Adrenal gland (tissue), 12 donors: ENCODE data around the gene FOXP2. TPM values are rescaled to one million over a fixed set of nuclear protein-coding genes. Genes with fewer than 3 reads are reported as not detected.

Experiments
- DNase-seq, 7 donors: peaks; one replicate each; pipeline ENCODE4 v3.0.0-alpha.2; 2019 to 2020
- H3K27ac ChIP-seq, 5 donors: fragments of 200-600 bp; sonication (generic) in 4 of 5; 1 replicate in 3 of 5; 2 replicates in 2 of 5; pipeline versions ENCODE4 v1.5.1 to v1.8.0; 2016 to 2020; ENCODE audit warnings: mild to moderate bottlenecking in 1 of 5
- H3K27me3 ChIP-seq: fragments of 200-600 bp; 2 replicates; pipeline ENCODE4 v1.8.0; 2021
- H3K36me3 ChIP-seq, 2 donors: fragments of 200-600 bp; replicated peaks in 1 of 2; 1 replicate in 1 of 2; 2 replicates in 1 of 2; pipeline versions ENCODE4 v1.5.1 to v1.8.0; 2018 to 2022
- H3K4me1 ChIP-seq, 2 donors: fragments of 200-600 bp; replicated peaks in 1 of 2; 1 replicate in 1 of 2; 2 replicates in 1 of 2; pipeline versions ENCODE4 v1.5.1 to v1.8.0; 2018 to 2021
- H3K4me3 ChIP-seq, 4 donors: fragments of 200-600 bp; sonication (generic) in 3 of 4; one replicate each; pipeline ENCODE4 v1.5.1; 2016 to 2018
- H3K9me3 ChIP-seq, 3 donors: fragments of 200-600 bp; sonication (generic) in 1 of 3; replicated peaks in 1 of 3; 1 replicate in 2 of 3; 2 replicates in 1 of 3; pipeline versions ENCODE4 v1.5.1 to v1.8.0; 2016 to 2021
- POLR2A ChIP-seq, 2 donors: fragments of 450-650 bp; IDR thresholded peaks; one replicate each; pipeline ENCODE4 v1.6.1; 2017; ENCODE audit warnings: antibody characterized with exemption in 2 of 2, mild to moderate bottlenecking in 2 of 2, moderate library complexity in 1 of 2
- WGBS, 4 donors: extraction: QIAGEN DNeasy Blood & Tissue Kit in 2 of 4; methylation state at CpG; one replicate each; pipeline versions ENCODE4 v1.1.5 to v1.1.7; 2013 to 2017; 5-methylcytosine and 5-hydroxymethylcytosine counted together
- intact Hi-C, 2 donors: fragments of 100-400 bp; cut with DNase I; formaldehyde crosslinking; loops; one replicate each; pipeline versions ENCODE4 v1.14.1 to v1.15.0; 2022 to 2023
- polyA plus RNA-seq, 3 donors: library from polyadenylated mRNA; stranded (reverse); fragments of 200-250 nt in 2 of 3; fragments of 350-450 nt in 1 of 3; fragmentation: Illumina TruSeq in 1 of 3; extraction: RNeasy Lipid Tissue Mini Kit (QIAGEN cat#74804) in 1 of 3; gene quantifications; one replicate each; pipeline ENCODE4 v1.2.3, GENCODE V29; 2013 to 2014
- total RNA-seq, 9 donors: library from RNA; depleted of rRNA in 4 of 9; stranded (reverse); fragments of >200 nt in 4 of 9; fragments of 120-200 nt in 1 of 9; fragmentation: NEBNext Ultra II Directional in 1 of 9; extraction: Animal tissue kit (Norgen Biotek cat#: 25700) in 1 of 9; gene quantifications; one replicate each; pipeline versions ENCODE4 v1.1.0 to v1.2.4, GENCODE V29; 2013 to 2023
- TF ChIP-seq, protein P1 (sequence below), 6 experiments: fragments of 450-650 bp in 4 of 6; fragments of 200-600 bp in 2 of 6; sonication (generic) in 1 of 6; IDR thresholded peaks; 1 replicate in 5 of 6; 2 replicates in 1 of 6; pipeline versions ENCODE4 v1.5.1 to v1.8.0; 2016 to 2021; ENCODE audit warnings: antibody characterized with exemption in 6 of 6, mild to moderate bottlenecking in 2 of 6, moderate library complexity in 1 of 6
- donor health status: healthy with polysubstance abuse.
- donor health status: Bipolar disorder and iron deficiency.
- donor health status: DM: yes; HTN: yes; CAD: no.
- donor health status: DM: no; HTN: no; CAD: no.
- donor health status: DM: no; HTN: no; CAD: no.
- donor health status: DM: yes; HTN: yes; CAD: no.

Gene FOXP2
- total and polyA plus RNA-seq, 12 donors, result 1.1 to 14.5 (median 2.7) TPM

DNA sequence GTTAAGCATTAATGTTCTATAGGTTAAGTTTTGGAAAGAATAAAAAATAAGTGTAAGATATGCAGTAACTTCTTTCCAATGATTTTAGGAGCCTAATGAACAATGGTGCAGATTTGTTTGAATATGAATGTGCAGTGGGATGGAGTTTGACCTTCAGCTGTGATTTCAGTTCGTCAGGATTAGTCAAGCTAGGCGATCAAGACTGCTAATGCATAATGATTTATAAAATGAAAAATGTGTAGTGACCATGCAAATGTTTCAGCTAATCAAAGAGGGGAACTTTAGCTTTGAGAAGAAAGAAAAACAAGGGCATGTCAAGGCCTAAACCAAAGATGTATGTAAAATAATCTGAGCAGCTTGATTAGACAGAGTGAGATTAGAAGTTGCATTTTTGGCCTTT is 208.5 kb downstream of the FOXP2 start:
- TF ChIP-seq, protein P1, sequence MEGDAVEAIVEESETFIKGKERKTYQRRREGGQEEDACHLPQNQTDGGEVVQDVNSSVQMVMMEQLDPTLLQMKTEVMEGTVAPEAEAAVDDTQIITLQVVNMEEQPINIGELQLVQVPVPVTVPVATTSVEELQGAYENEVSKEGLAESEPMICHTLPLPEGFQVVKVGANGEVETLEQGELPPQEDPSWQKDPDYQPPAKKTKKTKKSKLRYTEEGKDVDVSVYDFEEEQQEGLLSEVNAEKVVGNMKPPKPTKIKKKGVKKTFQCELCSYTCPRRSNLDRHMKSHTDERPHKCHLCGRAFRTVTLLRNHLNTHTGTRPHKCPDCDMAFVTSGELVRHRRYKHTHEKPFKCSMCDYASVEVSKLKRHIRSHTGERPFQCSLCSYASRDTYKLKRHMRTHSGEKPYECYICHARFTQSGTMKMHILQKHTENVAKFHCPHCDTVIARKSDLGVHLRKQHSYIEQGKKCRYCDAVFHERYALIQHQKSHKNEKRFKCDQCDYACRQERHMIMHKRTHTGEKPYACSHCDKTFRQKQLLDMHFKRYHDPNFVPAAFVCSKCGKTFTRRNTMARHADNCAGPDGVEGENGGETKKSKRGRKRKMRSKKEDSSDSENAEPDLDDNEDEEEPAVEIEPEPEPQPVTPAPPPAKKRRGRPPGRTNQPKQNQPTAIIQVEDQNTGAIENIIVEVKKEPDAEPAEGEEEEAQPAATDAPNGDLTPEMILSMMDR (IDR thresholded peaks at IDR 0.05), result no peak
- no peak for TF ChIP-seq POLR2A (IDR thresholded peaks at IDR 0.05)
- H3K4me1 ChIP-seq, result no peaks in the 10 kb centered on the region
- H3K4me3 ChIP-seq, result no peak overlapping the region
- no peak overlapping the region for H3K27ac ChIP-seq
- H3K27me3 ChIP-seq, result no peaks in the 10 kb centered on the region
- no peaks in the 10 kb centered on the region for H3K36me3 ChIP-seq
- intact Hi-C loops, result no loop called here
- DNase-seq, result no peak
- no peaks in the 10 kb centered on the region for H3K9me3 ChIP-seq
- WGBS, 4 donors, result 36 to 46% (median 41%) methylated on average over 2 of the region's 2 CpGs

DNA sequence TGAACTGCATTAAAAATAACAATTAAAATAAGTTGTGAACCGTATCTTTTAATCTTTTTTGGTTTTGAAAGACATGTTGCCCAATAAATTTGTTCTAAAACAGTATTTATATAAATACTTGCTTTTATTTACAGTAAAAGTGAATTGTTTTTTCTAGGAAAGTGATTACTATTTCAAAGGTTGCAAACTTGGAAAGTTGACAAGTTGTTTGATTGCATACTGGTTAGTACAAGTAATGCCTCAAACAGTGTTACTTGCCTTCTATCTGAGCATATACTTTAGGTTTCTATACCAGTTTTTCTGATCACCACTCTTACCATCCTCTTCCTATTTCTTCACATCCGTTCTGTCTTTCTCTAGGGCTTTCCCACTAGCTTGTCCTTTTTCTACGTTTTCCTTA is 212.6 kb downstream of the FOXP2 start:
- DNase-seq, result no peak
- Histone ChIP-seq H3K36me3 (no peaks in the 10 kb centered on the region), H3K9me3 (no peaks in the 10 kb centered on the region), H3K4me1 (no peaks in the 10 kb centered on the region), H3K4me3 (no peak overlapping the region), H3K27ac (no peak overlapping the region), H3K27me3 (no peaks in the 10 kb centered on the region)
- intact Hi-C loops, result no loop called here
- 72 to 81% (median 76%) methylated on average over 3 of the region's 3 CpGs for WGBS, 4 donors
- TF ChIP-seq POLR2A (IDR thresholded peaks at IDR 0.05), result no peak
- TF ChIP-seq, protein P1 (IDR thresholded peaks at IDR 0.05), result no peak

DNA sequence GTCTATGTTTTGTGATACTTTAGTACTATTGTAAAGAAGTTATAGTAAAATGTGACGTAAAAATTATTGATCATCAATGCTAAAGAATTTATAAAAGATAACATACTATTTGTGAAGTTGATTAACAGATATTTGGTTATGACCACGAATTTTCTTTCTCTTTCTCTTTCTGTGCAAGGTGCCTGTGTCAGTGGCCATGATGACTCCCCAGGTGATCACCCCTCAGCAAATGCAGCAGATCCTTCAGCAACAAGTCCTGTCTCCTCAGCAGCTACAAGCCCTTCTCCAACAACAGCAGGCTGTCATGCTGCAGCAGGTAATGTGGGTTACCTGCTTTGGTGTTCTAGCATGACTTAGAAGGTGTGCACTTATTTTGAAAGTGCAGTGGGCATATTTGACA is 213.7 kb downstream of the FOXP2 start:
- TF ChIP-seq, protein P1 (IDR thresholded peaks at IDR 0.05), result no peak
- no peak for TF ChIP-seq POLR2A (IDR thresholded peaks at IDR 0.05)
- WGBS, 4 donors, result 69 to 79% (median 78%) methylated on average over 2 of the region's 2 CpGs
- intact Hi-C loops, result no loop called here

DNA sequence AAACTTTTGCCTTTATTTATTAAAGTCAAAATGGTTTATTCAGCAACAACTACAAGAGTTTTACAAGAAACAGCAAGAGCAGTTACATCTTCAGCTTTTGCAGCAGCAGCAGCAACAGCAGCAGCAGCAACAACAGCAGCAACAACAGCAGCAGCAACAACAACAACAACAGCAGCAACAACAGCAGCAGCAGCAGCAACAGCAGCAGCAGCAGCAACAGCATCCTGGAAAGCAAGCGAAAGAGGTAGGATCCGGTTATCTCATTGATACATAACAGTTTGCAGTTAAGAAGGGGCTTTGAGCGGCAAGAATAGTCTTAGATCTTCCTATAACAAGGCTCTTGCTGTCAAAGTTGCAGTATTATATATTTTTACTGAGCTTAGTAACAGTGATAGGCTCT is 215.1 kb downstream of the FOXP2 start:
- Histone ChIP-seq H3K4me3 (no peak overlapping the region), H3K4me1 (no peaks in the 10 kb centered on the region), H3K36me3 (no peaks in the 10 kb centered on the region), H3K27me3 (no peaks in the 10 kb centered on the region), H3K9me3 (no peaks in the 10 kb centered on the region), H3K27ac (no peak overlapping the region)
- intact Hi-C loops, result no loop called here
- DNase-seq, result no peak
- WGBS, 4 donors, result 87 to 96% (median 91%) methylated on average over 3 of the region's 3 CpGs
- TF ChIP-seq, protein P1 (IDR thresholded peaks at IDR 0.05), result no peak
- no peak for TF ChIP-seq POLR2A (IDR thresholded peaks at IDR 0.05)

More for the DNA sequence above, 213.7 kb downstream of the FOXP2 start:
- H3K27ac ChIP-seq, result no peak overlapping the region
- no peaks in the 10 kb centered on the region for H3K4me1 ChIP-seq
- H3K9me3 ChIP-seq, result no peaks in the 10 kb centered on the region
- no peaks in the 10 kb centered on the region for H3K27me3 ChIP-seq
- DNase-seq, result no peak
- H3K4me3 ChIP-seq, result no peak overlapping the region
- no peaks in the 10 kb centered on the region for H3K36me3 ChIP-seq
